IMR-90 (cell line): ENCODE measurements around the gene RALGAPA2. TPM values are rescaled to one million over a fixed set of nuclear protein-coding genes. Genes with fewer than 3 reads are reported as not detected.

Experiments used
- ATAC-seq: fragments of 200-7000 bp; cut with Tn5 transposase; 2 replicates; pipeline ENCODE4 v1.9.1; 2020; ENCODE audit warnings: low read depth, mild to moderate bottlenecking, moderate library complexity
- BruUV-seq: library from RNA; stranded (reverse); fragments of 400-500 nt; replicated peaks from 2 replicates; lab custom pipeline; 2021; lab: Mats Ljungman, UMichigan
- CTCF ChIA-PET: fragments of 300-600 bp; formaldehyde crosslinking; extraction: SDS; loops from one replicate; lab custom pipeline; 2021; ENCODE audit warnings: antibody characterized with exemption; lab: Yijun Ruan, JAX
- POLR2A ChIA-PET: fragments of 300-600 bp; sonication (Branson Sonifier 250); formaldehyde crosslinking; loops from one replicate; lab custom pipeline; 2022; ENCODE audit warnings: antibody characterized with exemption; ENCODE audit not compliant: unreplicated experiment; lab: Charles Lee
- DNase-seq: peaks from one replicate; pipeline ENCODE4 v3.0.0; 2013
- H2AFZ ChIP-seq: replicated peaks from 2 replicates; pipeline ENCODE3; 2013; ENCODE audit warnings: low read length, mild to moderate bottlenecking; ENCODE audit not compliant: poor library complexity
- H2AK5ac ChIP-seq: 2 replicates; pipeline ENCODE4 v1.6.1; 2013; ENCODE audit warnings: low read depth, low read length, inconsistent platforms
- H2AK9ac ChIP-seq: replicated peaks from 2 replicates; pipeline ENCODE3; 2013; ENCODE audit warnings: mild to moderate bottlenecking, low read depth, low read length, moderate library complexity; ENCODE audit not compliant: poor library complexity
- H2BK120ac ChIP-seq: 2 replicates; pipeline ENCODE4 v1.6.1; 2013; ENCODE audit warnings: low read depth, low read length, inconsistent platforms
- H2BK15ac ChIP-seq: 3 replicates; pipeline ENCODE4 v1.6.1; 2013; ENCODE audit warnings: low read depth, low read length, inconsistent platforms
- H2BK20ac ChIP-seq: 2 replicates; pipeline ENCODE4 v1.6.1; 2013; ENCODE audit warnings: low read depth, mild to moderate bottlenecking, inconsistent platforms, low read length, moderate library complexity
- H2BK5ac ChIP-seq: 2 replicates; pipeline ENCODE4 v1.6.1; 2013; ENCODE audit warnings: mild to moderate bottlenecking, low read depth, low read length, inconsistent platforms; ENCODE audit not compliant: poor library complexity, severe bottlenecking
- H3K14ac ChIP-seq: replicated peaks from 2 replicates; pipeline ENCODE4 v1.6.1; 2013; ENCODE audit warnings: low read depth, low read length, inconsistent platforms
- H3K18ac ChIP-seq: 2 replicates; pipeline ENCODE4 v1.6.1; 2013; ENCODE audit warnings: low read depth, low read length, control low read depth
- H3K23ac ChIP-seq: 2 replicates; pipeline ENCODE4 v1.6.1; 2013; ENCODE audit warnings: low read depth, low read length, inconsistent platforms
- H3K27ac ChIP-seq: 2 replicates; pipeline ENCODE4 v1.5.1; 2013; ENCODE audit warnings: mild to moderate bottlenecking, control low read depth, low read length; ENCODE audit not compliant: insufficient read depth
- H3K27me3 ChIP-seq: 2 replicates; pipeline ENCODE4 v1.6.1; 2013; ENCODE audit warnings: low read length; ENCODE audit not compliant: control insufficient read depth, insufficient read depth
- H3K36me3 ChIP-seq: 2 replicates; pipeline ENCODE4 v1.6.1; 2013; ENCODE audit warnings: low read length, mixed read lengths; ENCODE audit not compliant: control insufficient read depth, insufficient read depth
- H3K4ac ChIP-seq: 2 replicates; pipeline ENCODE4 v1.6.1; 2013; ENCODE audit warnings: low read depth, low read length, inconsistent platforms
- H3K4me1 ChIP-seq: 2 replicates; pipeline ENCODE4 v1.6.1; 2013; ENCODE audit warnings: low read length, mixed read lengths; ENCODE audit not compliant: control insufficient read depth, insufficient read depth
- H3K4me2 ChIP-seq: 2 replicates; pipeline ENCODE4 v1.6.1; 2013; ENCODE audit warnings: low read depth, mild to moderate bottlenecking, control low read depth, low read length, moderate library complexity
- H3K4me3 ChIP-seq: 2 replicates; pipeline ENCODE4 v1.5.1; 2013; ENCODE audit warnings: low read depth, mild to moderate bottlenecking, control low read depth, low read length, moderate library complexity; ENCODE audit not compliant: insufficient read depth
- H3K56ac ChIP-seq: 2 replicates; pipeline ENCODE4 v1.6.1; 2013; ENCODE audit warnings: low read length, inconsistent platforms; ENCODE audit not compliant: insufficient read depth; ENCODE audit errors: extremely low read depth
- H3K79me1 ChIP-seq, 2 experiments: 2 replicates each; pipeline ENCODE4 v1.6.1; 2013; ENCODE audit warnings: low read length in 2 of 2, inconsistent platforms in 1 of 2, low read depth in 1 of 2
- H3K9ac ChIP-seq: 2 replicates; pipeline ENCODE4 v1.6.1; 2013; ENCODE audit warnings: low read depth, low read length, control low read depth
- H3K9me1 ChIP-seq: 2 replicates; pipeline ENCODE4 v1.6.1; 2013; ENCODE audit warnings: low read length, inconsistent platforms; ENCODE audit not compliant: insufficient read depth
- H3K9me3 ChIP-seq: 2 replicates; pipeline ENCODE4 v1.6.1; 2013; ENCODE audit warnings: low read length; ENCODE audit not compliant: control insufficient read depth, insufficient read depth
- H4K20me1 ChIP-seq: 2 replicates; pipeline ENCODE4 v1.6.1; 2013; ENCODE audit warnings: low read length, inconsistent platforms; ENCODE audit not compliant: insufficient read depth
- H4K5ac ChIP-seq: 2 replicates; pipeline ENCODE4 v1.6.1; 2013; ENCODE audit warnings: mild to moderate bottlenecking, low read depth, low read length, control low read depth
- H4K8ac ChIP-seq, 2 experiments: 2 replicates each; pipeline ENCODE4 v1.6.1; 2013; ENCODE audit warnings: low read depth in 2 of 2, low read length in 2 of 2, control low read depth in 1 of 2, inconsistent platforms in 1 of 2
- H4K91ac ChIP-seq: 2 replicates; pipeline ENCODE4 v1.6.1; 2013; ENCODE audit warnings: low read depth, low read length, inconsistent platforms; ENCODE audit not compliant: insufficient read depth
- BHLHE40 ChIP-seq: fragments of 150-350 bp; IDR thresholded peaks from 2 replicates; pipeline ENCODE4 v1.6.1; 2016; ENCODE audit warnings: mild to moderate bottlenecking, low read depth, low read length
- CEBPB ChIP-seq: IDR thresholded peaks from 2 replicates; pipeline ENCODE4 v1.6.1; 2012; ENCODE audit warnings: low read depth, low read length, improper control_type of control experiment
- CHD1 ChIP-seq: IDR thresholded peaks from 2 replicates; pipeline ENCODE4 v1.6.1; 2012; ENCODE audit warnings: low read depth, low read length, improper control_type of control experiment
- ELK1 ChIP-seq: fragments of 150-350 bp; IDR thresholded peaks from 2 replicates; pipeline ENCODE4 v1.6.1; 2016; ENCODE audit warnings: low read depth, mild to moderate bottlenecking, low read length, moderate library complexity, borderline replicate concordance
- FOS ChIP-seq: fragments of 150-350 bp; IDR thresholded peaks from 2 replicates; pipeline ENCODE4 v1.6.1; 2016; ENCODE audit warnings: low read depth, low read length
- MAFK ChIP-seq: IDR thresholded peaks from 2 replicates; pipeline ENCODE4 v1.6.1; 2012; ENCODE audit warnings: low read depth, low read length, improper control_type of control experiment
- MAZ ChIP-seq: IDR thresholded peaks from 2 replicates; pipeline ENCODE4 v1.6.1; 2012; ENCODE audit warnings: low read depth, mild to moderate bottlenecking, low read length, improper control_type of control experiment, moderate library complexity, borderline replicate concordance
- MXI1 ChIP-seq: IDR thresholded peaks from 2 replicates; pipeline ENCODE4 v1.6.1; 2012; ENCODE audit warnings: low read depth, mild to moderate bottlenecking, low read length, moderate library complexity, borderline replicate concordance
- NFE2L2 ChIP-seq: fragments of 150-350 bp; IDR thresholded peaks from 2 replicates; pipeline ENCODE4 v1.6.1; 2016; ENCODE audit warnings: low read depth, mild to moderate bottlenecking, low read length
- POLR2A ChIP-seq: IDR thresholded peaks from 2 replicates; pipeline ENCODE4 v1.6.1; 2012; ENCODE audit warnings: mild to moderate bottlenecking, low read depth, low read length
- RAD21 ChIP-seq: IDR thresholded peaks from 2 replicates; pipeline ENCODE4 v1.6.1; 2012; ENCODE audit warnings: low read length, improper control_type of control experiment
- RCOR1 ChIP-seq: IDR thresholded peaks from 2 replicates; pipeline ENCODE4 v1.6.1; 2012; ENCODE audit warnings: mild to moderate bottlenecking, low read length, improper control_type of control experiment; ENCODE audit not compliant: insufficient replicate concordance
- RFX5 ChIP-seq: IDR thresholded peaks from 2 replicates; pipeline ENCODE4 v1.8.0; 2012; ENCODE audit warnings: low read depth, mild to moderate bottlenecking, low read length, moderate library complexity
- SMC3 ChIP-seq: fragments of 150-350 bp; IDR thresholded peaks from 2 replicates; pipeline ENCODE4 v1.6.1; 2016; ENCODE audit warnings: low read depth, mild to moderate bottlenecking, antibody characterized with exemption, low read length, moderate library complexity
- WGBS, 2 experiments: methylation state at CpG; one replicate each; pipeline versions ENCODE4 v1.1.5 to v1.1.7; 2013; ENCODE audit warnings: missing lambda C conversion rate in 2 of 2; ENCODE audit not compliant: insufficient read length in 1 of 2; ENCODE audit errors: extremely low coverage in 2 of 2; 5-methylcytosine and 5-hydroxymethylcytosine counted together
- dilution Hi-C: fragments of 300-500 bp; cut with HindIII; formaldehyde crosslinking; loops from one replicate; pipeline ENCODE4 v1.14.3; 2018; ENCODE audit warnings: low sequenced_read_pairs; ENCODE audit not compliant: unreplicated experiment
- in situ Hi-C: fragments of 300-500 bp; cut with MboI; formaldehyde crosslinking; loops from 3 replicates; pipeline ENCODE4 v1.14.3; 2019; ENCODE audit warnings: low sequenced_read_pairs, inconsistent platforms, mixed read lengths
- intact Hi-C: fragments of 100-400 bp; cut with micrococcal nuclease; formaldehyde crosslinking; loops from 2 replicates; pipeline ENCODE4 v1.10.0; 2022
- polyA plus RNA-seq, 3 experiments: library from polyadenylated mRNA; depleted of rRNA; stranded (reverse); fragments of >200 nt; gene quantifications; 2 replicates each; pipeline ENCODE4 v1.2.3, GENCODE V29; 2012; ENCODE audit warnings: low replicate concordance in 1 of 3
- total RNA-seq: library from RNA; depleted of rRNA; stranded (reverse); fragments of >200 nt; gene quantifications from 2 replicates; pipeline ENCODE4 v1.2.3, GENCODE V29; 2012
- TF ChIP-seq, protein P1 (sequence below): conservative IDR thresholded peaks from 2 replicates; pipeline ENCODE4 v1.5.1; 2012; ENCODE audit warnings: mild to moderate bottlenecking, low read depth, low read length, improper control_type of control experiment
- TF ChIP-seq, protein P2 (sequence below): fragments of 150-350 bp; IDR thresholded peaks from 2 replicates; pipeline ENCODE4 v1.6.1; 2017; ENCODE audit warnings: mild to moderate bottlenecking, antibody characterized with exemption, low read length, low read depth

RALGAPA2 gene
- total and polyA plus RNA-seq, 2 of the 4 experiments (the other 2 are of a cell fraction), result 1.3 to 3.9 TPM

GRCh38 chr20:20439602-20440190 lies 272.7 kb downstream of the RALGAPA2 start:
- no peak overlapping the region for H3K23ac ChIP-seq
- no peak overlapping the region for H3K56ac ChIP-seq
- no peak overlapping the region for H2AK9ac ChIP-seq
- H2BK120ac ChIP-seq, result no peak overlapping the region
- no peak overlapping the region for H3K4ac ChIP-seq
- no peaks in the 10 kb centered on the region for H4K20me1 ChIP-seq
- intact Hi-C loops (no loop called here), dilution Hi-C loops (no loop called here), in situ Hi-C loops (no loop called here)
- no peak overlapping the region for H4K5ac ChIP-seq
- no peak overlapping the region for H4K91ac ChIP-seq
- ChIA-PET POLR2A (no interaction called here), CTCF (no interaction called here)
- no peak overlapping the region for H4K8ac ChIP-seq
- WGBS, 2 experiments, result no CpG with 5 or more reads among the region's 5 CpGs
- H2BK15ac ChIP-seq, result no peak overlapping the region
- ATAC-seq (no peak), DNase-seq (no peak)
- TF ChIP-seq ELK1 (no peak), RAD21 (no peak), NFE2L2 (no peak), FOS (no peak), MXI1 (no peak), MAFK (no peak), POLR2A (no peak), SMC3 (no peak), BHLHE40 (no peak), RFX5 (no peak), CEBPB (no peak), MAZ (no peak), CHD1 (no peak), RCOR1 (no peak)
- TF ChIP-seq, protein P1, sequence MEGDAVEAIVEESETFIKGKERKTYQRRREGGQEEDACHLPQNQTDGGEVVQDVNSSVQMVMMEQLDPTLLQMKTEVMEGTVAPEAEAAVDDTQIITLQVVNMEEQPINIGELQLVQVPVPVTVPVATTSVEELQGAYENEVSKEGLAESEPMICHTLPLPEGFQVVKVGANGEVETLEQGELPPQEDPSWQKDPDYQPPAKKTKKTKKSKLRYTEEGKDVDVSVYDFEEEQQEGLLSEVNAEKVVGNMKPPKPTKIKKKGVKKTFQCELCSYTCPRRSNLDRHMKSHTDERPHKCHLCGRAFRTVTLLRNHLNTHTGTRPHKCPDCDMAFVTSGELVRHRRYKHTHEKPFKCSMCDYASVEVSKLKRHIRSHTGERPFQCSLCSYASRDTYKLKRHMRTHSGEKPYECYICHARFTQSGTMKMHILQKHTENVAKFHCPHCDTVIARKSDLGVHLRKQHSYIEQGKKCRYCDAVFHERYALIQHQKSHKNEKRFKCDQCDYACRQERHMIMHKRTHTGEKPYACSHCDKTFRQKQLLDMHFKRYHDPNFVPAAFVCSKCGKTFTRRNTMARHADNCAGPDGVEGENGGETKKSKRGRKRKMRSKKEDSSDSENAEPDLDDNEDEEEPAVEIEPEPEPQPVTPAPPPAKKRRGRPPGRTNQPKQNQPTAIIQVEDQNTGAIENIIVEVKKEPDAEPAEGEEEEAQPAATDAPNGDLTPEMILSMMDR, result no peak
- TF ChIP-seq, protein P2, sequence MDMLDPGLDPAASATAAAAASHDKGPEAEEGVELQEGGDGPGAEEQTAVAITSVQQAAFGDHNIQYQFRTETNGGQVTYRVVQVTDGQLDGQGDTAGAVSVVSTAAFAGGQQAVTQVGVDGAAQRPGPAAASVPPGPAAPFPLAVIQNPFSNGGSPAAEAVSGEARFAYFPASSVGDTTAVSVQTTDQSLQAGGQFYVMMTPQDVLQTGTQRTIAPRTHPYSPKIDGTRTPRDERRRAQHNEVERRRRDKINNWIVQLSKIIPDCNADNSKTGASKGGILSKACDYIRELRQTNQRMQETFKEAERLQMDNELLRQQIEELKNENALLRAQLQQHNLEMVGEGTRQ, result no peak
- BruUV-seq, result no TSS peak
- H3K4me2 ChIP-seq, result no peak overlapping the region
- no peaks in the 10 kb centered on the region for H3K9me3 ChIP-seq
- H3K9me1 ChIP-seq, result peaks cover 5% of the 10 kb centered on the region; the same call in 1 of the 2 replicates
- no peaks in the 10 kb centered on the region for H3K79me1 ChIP-seq
- no peaks in the 10 kb centered on the region for H3K27me3 ChIP-seq
- H2BK20ac ChIP-seq, result no peak overlapping the region
- H3K14ac ChIP-seq, result no peak overlapping the region
- no peak overlapping the region for H2AK5ac ChIP-seq
- no peak overlapping the region for H3K9ac ChIP-seq
- peaks cover 3% of the 10 kb centered on the region; the same call in 1 of the 2 replicates for H3K4me1 ChIP-seq
- no peak overlapping the region for H3K27ac ChIP-seq
- H3K4me3 ChIP-seq, result no peak overlapping the region
- no peak overlapping the region for H2BK5ac ChIP-seq
- H2AFZ ChIP-seq, result no peak overlapping the region
- H3K36me3 ChIP-seq, result no peaks in the 10 kb centered on the region
- H3K18ac ChIP-seq, result no peak overlapping the region
